ENCODE results near the gene ARHGAP40.
A peak's percentile ranks its signal among the peaks of the same experiment; 100 is the strongest.

The ARHGAP40 gene

DNA sequence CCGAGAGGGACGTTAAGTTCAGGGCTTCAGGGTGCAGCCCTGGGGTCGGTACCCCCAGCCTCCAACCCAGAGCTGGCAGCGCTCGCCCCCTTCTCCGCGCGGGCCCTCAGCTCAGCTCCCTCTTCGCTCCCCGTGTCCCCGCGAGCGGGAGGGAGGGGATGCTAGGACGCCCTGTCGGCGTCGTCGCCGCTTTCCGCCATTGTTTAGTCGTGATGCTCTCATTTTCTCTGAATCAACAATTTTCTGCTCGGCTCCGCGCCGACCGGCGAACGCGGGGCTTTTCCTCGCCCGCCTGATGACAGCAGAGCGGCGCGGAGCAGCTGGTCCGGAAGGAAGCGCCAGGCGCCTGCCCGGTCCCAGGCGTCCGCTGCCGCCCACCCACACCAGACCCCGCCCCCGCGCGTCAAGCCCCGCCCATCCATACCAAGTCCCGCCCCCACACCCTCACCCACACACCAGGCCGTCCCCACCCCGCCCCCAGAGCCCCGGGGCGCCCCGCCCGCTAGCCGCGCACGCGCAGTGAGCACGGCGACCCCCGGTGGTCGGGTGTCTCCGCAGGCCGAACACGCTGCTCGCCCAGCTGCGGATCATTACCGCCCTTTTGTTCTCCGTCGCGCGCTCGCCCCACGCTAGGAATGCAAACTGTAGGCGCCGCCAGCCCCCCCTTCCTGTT lies 72.6 kb downstream of the ARHGAP40 start:
- H3K4me3 ChIP-seq (ENCODE audit: low read depth, low read length): peak overlapping the region; percentile 58
- DNase-seq (ENCODE audit: low read depth): peak; percentile 18
- TF ChIP-seq, protein P1, sequence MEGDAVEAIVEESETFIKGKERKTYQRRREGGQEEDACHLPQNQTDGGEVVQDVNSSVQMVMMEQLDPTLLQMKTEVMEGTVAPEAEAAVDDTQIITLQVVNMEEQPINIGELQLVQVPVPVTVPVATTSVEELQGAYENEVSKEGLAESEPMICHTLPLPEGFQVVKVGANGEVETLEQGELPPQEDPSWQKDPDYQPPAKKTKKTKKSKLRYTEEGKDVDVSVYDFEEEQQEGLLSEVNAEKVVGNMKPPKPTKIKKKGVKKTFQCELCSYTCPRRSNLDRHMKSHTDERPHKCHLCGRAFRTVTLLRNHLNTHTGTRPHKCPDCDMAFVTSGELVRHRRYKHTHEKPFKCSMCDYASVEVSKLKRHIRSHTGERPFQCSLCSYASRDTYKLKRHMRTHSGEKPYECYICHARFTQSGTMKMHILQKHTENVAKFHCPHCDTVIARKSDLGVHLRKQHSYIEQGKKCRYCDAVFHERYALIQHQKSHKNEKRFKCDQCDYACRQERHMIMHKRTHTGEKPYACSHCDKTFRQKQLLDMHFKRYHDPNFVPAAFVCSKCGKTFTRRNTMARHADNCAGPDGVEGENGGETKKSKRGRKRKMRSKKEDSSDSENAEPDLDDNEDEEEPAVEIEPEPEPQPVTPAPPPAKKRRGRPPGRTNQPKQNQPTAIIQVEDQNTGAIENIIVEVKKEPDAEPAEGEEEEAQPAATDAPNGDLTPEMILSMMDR (IDR thresholded peaks at IDR 0.05; ENCODE audit: low read depth, low read length, missing control alignments): no peak

DNA sequence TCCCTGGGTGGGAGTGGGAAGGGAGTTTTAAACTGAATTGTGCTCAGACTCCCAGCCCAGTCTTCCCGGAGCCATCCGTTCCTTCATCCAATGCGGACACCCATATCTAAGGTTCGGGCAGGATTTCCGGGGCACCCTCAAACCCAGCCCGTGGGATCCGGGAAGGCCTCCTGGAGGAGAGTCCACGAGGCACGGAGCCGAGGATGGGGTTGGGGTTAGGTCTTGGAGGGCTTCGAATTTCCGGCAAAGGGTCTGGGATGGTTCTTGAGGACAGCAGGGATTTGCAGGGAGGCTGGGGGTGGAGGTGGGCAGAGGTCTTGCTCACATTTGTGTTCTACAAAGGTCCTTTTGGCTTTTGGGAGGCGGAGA lies 73.1 kb downstream of the ARHGAP40 start:
- DNase-seq (ENCODE audit: low read depth): no peak
- no peak overlapping the region for H3K4me3 ChIP-seq (ENCODE audit: low read depth, low read length)
- TF ChIP-seq, protein P1 (IDR thresholded peaks at IDR 0.05; ENCODE audit: low read depth, low read length, missing control alignments): no peak

DNA sequence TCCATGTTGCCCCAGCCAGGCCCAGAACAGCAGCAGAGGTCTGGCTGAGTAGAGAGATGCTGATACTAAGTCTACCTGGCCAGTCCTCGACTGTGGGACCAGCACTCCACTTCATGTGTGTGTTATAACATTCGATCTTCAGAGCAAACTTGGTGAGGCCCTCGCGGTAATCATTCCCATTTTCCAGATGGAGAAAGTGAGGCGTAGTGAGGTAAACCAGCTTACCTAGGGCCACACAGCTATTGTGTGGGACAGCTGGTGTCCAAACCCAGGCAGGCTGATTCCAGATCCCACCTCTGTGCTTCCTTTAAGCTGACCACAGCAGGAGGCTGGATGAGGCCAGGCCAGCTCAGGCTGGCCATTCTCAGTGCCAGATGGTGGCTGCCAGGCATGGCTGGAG lies 75.0 kb downstream of the ARHGAP40 start:
- no peak for DNase-seq (ENCODE audit: low read depth)
- no peak overlapping the region for H3K4me3 ChIP-seq (ENCODE audit: low read depth, low read length)
- TF ChIP-seq, protein P1 (IDR thresholded peaks at IDR 0.05; ENCODE audit: low read depth, low read length, missing control alignments): no peak

DNA sequence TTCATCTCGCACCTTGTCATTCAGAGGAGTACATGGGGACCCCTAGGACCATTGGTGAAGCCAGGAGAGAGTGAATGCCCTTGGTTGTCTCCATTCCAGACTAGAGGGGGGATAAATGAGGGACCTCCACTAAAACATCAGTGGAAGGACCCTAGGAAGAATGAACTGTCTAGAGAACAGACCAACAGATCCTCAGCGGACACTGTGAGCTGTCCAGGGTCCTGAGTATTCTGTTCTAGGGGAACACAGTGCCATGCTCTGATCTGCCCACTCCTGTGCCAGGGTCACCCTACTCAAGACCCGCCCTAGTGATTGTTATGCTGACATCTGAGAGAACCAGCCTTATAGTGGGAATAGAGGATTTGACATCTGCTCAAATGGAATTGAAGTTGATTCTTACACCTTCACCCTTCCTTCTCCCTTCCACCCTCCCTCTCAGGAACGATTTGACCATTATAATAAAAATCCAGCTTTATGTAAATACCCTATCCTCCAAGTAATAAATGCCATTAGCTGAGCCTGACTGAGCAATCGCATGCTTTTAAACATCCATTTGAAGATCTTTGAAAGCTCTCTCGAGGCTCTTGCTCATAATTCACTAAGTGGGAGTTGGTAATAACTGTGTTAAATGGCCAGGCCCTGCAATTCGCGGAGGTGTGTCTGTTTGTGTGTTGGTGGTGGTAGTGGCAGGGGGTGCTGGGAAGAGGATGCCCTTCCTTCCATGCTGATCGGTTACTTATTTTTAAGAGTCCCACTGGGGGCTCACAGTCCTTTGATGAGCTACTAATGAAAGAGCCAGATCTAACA lies 79.1 kb downstream of the ARHGAP40 start:
- H3K4me3 ChIP-seq (ENCODE audit: low read depth, low read length): no peak overlapping the region
- TF ChIP-seq, protein P1 (IDR thresholded peaks at IDR 0.05; ENCODE audit: low read depth, low read length, missing control alignments): no peak
- DNase-seq (ENCODE audit: low read depth): no peak

DNA sequence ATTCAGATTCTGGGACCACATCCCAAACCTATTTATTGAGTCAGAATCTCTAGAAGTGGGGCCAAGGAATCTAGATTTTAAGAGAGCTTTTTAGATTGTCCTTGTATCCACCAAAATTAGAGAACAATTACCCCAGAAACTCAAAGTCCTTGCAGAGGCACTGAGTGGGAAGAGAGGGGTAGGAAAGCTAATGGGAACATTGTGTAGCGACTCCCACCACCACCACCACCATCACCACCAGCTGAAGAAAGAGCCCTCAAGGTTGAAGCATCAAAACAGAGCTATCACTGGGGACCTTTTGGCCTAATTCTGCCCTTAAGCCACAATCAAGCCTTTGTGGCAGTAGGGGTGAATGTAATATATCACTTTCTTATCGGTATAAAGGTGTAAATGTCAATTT lies 83.7 kb downstream of the ARHGAP40 start:
- no peak for DNase-seq (ENCODE audit: low read depth)
- TF ChIP-seq, protein P1 (IDR thresholded peaks at IDR 0.05; ENCODE audit: low read depth, low read length, missing control alignments): no peak
- no peak overlapping the region for H3K4me3 ChIP-seq (ENCODE audit: low read depth, low read length)

DNA sequence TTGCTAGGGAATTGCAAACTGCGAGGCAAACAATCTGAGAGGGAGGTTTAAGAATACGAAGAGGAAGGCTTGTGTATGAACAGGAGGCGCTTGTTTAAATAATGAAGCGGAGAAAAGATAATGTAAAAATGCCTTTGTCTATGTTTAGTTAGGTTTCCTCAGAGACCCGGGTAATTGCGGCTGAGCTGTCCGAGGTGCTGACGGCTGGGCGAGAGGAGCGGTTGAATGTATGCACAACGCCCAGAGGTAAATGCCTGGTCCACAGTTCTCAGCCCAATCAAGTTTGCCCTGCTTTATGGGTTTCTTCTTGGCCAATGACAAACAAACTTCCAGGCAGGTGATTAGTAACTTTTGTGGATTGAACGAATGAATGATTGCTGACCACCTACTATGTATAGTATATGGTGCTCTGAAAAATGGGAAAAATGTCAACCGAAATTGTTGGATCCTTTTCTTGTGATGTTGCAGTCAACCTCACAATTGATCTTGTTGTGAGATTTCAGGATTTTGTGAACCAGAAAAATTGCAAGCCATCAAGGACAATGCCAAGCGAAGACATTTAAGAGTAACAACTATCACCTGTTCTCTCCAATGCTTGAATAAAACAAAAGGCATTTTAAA lies 84.4 kb downstream of the ARHGAP40 start:
- H3K4me3 ChIP-seq (ENCODE audit: low read depth, low read length): no peak overlapping the region
- DNase-seq (ENCODE audit: low read depth): no peak
- TF ChIP-seq, protein P1 (IDR thresholded peaks at IDR 0.05; ENCODE audit: low read depth, low read length, missing control alignments): no peak
